ENCODE measurements around the gene TECTB. TPM values are rescaled to one million over a fixed set of nuclear protein-coding genes. Genes with fewer than 3 reads are reported as not detected.
A peak's percentile ranks its signal among the peaks of the same experiment; 100 is the strongest.

The TECTB gene
- total RNA-seq, 1 experiment from 2014 or later, result not detected

GRCh38 chr10:112289373-112290053 is 6.3 kb downstream of the TECTB start:
- ChIA-PET CTCF (interaction anchor here (0.7 kb wide), 1 partner anchor 153 kb away, joined by 3 read pairs; no protein-coding TSS in a partner anchor), POLR2A (interaction anchor here (0.7 kb wide), 1 partner anchor 10 kb away, joined by 3 read pairs; no protein-coding TSS in a partner anchor)
- no peaks in the 10 kb centered on the region for H3K9me3 Mint-ChIP-seq (ENCODE audit: unreplicated experiment)
- DNase-seq (ENCODE audit: unreplicated experiment), result no peak
- no peak for TF ChIP-seq CTCF (IDR thresholded peaks at IDR 0.05; ENCODE audit: unreplicated experiment)
- intact Hi-C loops (cut with micrococcal nuclease), result no loop called here
- H3K4me3 Mint-ChIP-seq (ENCODE audit: unreplicated experiment), result no peak overlapping the region
- no peak overlapping the region for H3K27ac Mint-ChIP-seq (ENCODE audit: low read depth, unreplicated experiment)
- no peaks in the 10 kb centered on the region for H3K36me3 Mint-ChIP-seq (ENCODE audit: insufficient read depth, unreplicated experiment)
- BruUV-seq (replicated peaks), result no TSS peak
- peaks cover 2% of the 10 kb centered on the region for H3K4me1 Mint-ChIP-seq (ENCODE audit: insufficient read depth, unreplicated experiment)
- no peaks in the 10 kb centered on the region for H3K27me3 Mint-ChIP-seq (ENCODE audit: insufficient read depth, unreplicated experiment)

- Mint-ChIP-seq H3K27me3 (ENCODE audit: insufficient read depth, unreplicated experiment) (no peaks in the 10 kb centered on the region), H3K36me3 (ENCODE audit: insufficient read depth, unreplicated experiment) (no peaks in the 10 kb centered on the region), H3K27ac (ENCODE audit: low read depth, unreplicated experiment) (no peak overlapping the region), H3K4me3 (ENCODE audit: unreplicated experiment) (no peak overlapping the region), H3K9me3 (ENCODE audit: unreplicated experiment) (no peaks in the 10 kb centered on the region), H3K4me1 (ENCODE audit: insufficient read depth, unreplicated experiment) (peaks cover 7% of the 10 kb centered on the region)
- CTCF ChIA-PET, result no interaction called here
- no peak for DNase-seq (ENCODE audit: unreplicated experiment)
- POLR2A ChIA-PET, result no interaction called here
- intact Hi-C loops (cut with micrococcal nuclease), result no loop called here
- no TSS peak for BruUV-seq (replicated peaks)
- TF ChIP-seq CTCF (IDR thresholded peaks at IDR 0.05; ENCODE audit: unreplicated experiment), result no peak
Observed at GRCh38 chr10:112290054-112290373, 6.8 kb downstream of the TECTB start.

- CTCF ChIA-PET, result interaction anchor here (0.6 to 1.8 kb wide), 6 partner anchors 13 to 178 kb away, joined by 3 to 9 read pairs (median 3); no protein-coding TSS in a partner anchor
- no peak for TF ChIP-seq CTCF (IDR thresholded peaks at IDR 0.05; ENCODE audit: unreplicated experiment)
- no TSS peak for BruUV-seq (replicated peaks)
- Mint-ChIP-seq H3K4me1 (ENCODE audit: insufficient read depth, unreplicated experiment) (peaks cover 16% of the 10 kb centered on the region), H3K27me3 (ENCODE audit: insufficient read depth, unreplicated experiment) (no peaks in the 10 kb centered on the region), H3K4me3 (ENCODE audit: unreplicated experiment) (no peak overlapping the region), H3K27ac (ENCODE audit: low read depth, unreplicated experiment) (no peak overlapping the region), H3K36me3 (ENCODE audit: insufficient read depth, unreplicated experiment) (no peaks in the 10 kb centered on the region), H3K9me3 (ENCODE audit: unreplicated experiment) (no peaks in the 10 kb centered on the region)
- intact Hi-C loops (cut with micrococcal nuclease), result no loop called here
- POLR2A ChIA-PET, result no interaction called here
- no peak for DNase-seq (ENCODE audit: unreplicated experiment)
Observed at GRCh38 chr10:112294169-112294568, 11.0 kb downstream of the TECTB start.

GRCh38 chr10:112295853-112296830 is 12.9 kb downstream of the TECTB start:
- ChIA-PET POLR2A (no interaction called here), CTCF (interaction anchor here (0.6 to 1.5 kb wide), 6 partner anchors 11 to 1195 kb away, joined by 3 to 4 read pairs (median 3); no protein-coding TSS in a partner anchor)
- no peaks in the 10 kb centered on the region for H3K9me3 Mint-ChIP-seq (ENCODE audit: unreplicated experiment)

More at GRCh38 chr10:112295853-112296830, 12.9 kb downstream of the TECTB start:
- no peak overlapping the region for H3K27ac Mint-ChIP-seq (ENCODE audit: low read depth, unreplicated experiment)
- no peak for TF ChIP-seq CTCF (IDR thresholded peaks at IDR 0.05; ENCODE audit: unreplicated experiment)
- H3K4me3 Mint-ChIP-seq (ENCODE audit: unreplicated experiment), result no peak overlapping the region
- intact Hi-C loops (cut with micrococcal nuclease), result no loop called here
- no peaks in the 10 kb centered on the region for H3K36me3 Mint-ChIP-seq (ENCODE audit: insufficient read depth, unreplicated experiment)
- BruUV-seq (replicated peaks), result no TSS peak
- peaks cover 16% of the 10 kb centered on the region for H3K4me1 Mint-ChIP-seq (ENCODE audit: insufficient read depth, unreplicated experiment)
- DNase-seq (ENCODE audit: unreplicated experiment), result peak; percentile 67
- H3K27me3 Mint-ChIP-seq (ENCODE audit: insufficient read depth, unreplicated experiment), result no peaks in the 10 kb centered on the region
